Measurements from ENCODE around the gene ST7. TPM values are rescaled to one million over a fixed set of nuclear protein-coding genes. Genes with fewer than 3 reads are reported as not detected.

ST7 gene
- total RNA-seq, 4 donors from 2014 or later, result 13.5 to 24.9 (median 18.6) TPM

- Histone ChIP-seq H3K27me3 (no peaks in the 10 kb centered on the region), H3K36me3 (peaks cover 0 to 28% (median 0%) of the 10 kb centered on the region in 3 donors), H3K9me3 (no peaks in the 10 kb centered on the region), H3K4me3 (no peak overlapping the region), H3K27ac (no peak overlapping the region), H3K4me1 (no peaks in the 10 kb centered on the region)
- TF ChIP-seq EP300 (IDR thresholded peaks at IDR 0.05) (no peak), POLR2A (IDR thresholded peaks at IDR 0.05) (no peak)
- WGBS, 2 donors, result 97 to 100% methylated on average over 1 of the region's 1 CpG
- DNase-seq (ENCODE audit: low spot score in 2 of 2), result no peak
Observed at GRCh38 chr7:117135553-117135891, 182.2 kb downstream of the ST7 start.

GRCh38 chr7:117137868-117138267 lies 184.6 kb downstream of the ST7 start:
- H3K4me3 ChIP-seq, result no peak overlapping the region
- WGBS, 2 donors, result 85 to 93% methylated on average over 3 of the region's 3 CpGs

GRCh38 chr7:117138495-117138894 lies 185.2 kb downstream of the ST7 start:
- DNase-seq (ENCODE audit: low spot score in 2 of 2), result no peak
- TF ChIP-seq EP300 (IDR thresholded peaks at IDR 0.05), result no peak
- TF ChIP-seq POLR2A (IDR thresholded peaks at IDR 0.05), result no peak
- no peak for TF ChIP-seq CTCF (IDR thresholded peaks at IDR 0.05)
- Histone ChIP-seq H3K27ac (no peak overlapping the region), H3K36me3 (peaks cover 0 to 28% (median 0%) of the 10 kb centered on the region in 3 donors), H3K4me1 (no peaks in the 10 kb centered on the region), H3K27me3 (no peaks in the 10 kb centered on the region), H3K4me3 (no peak overlapping the region), H3K9me3 (no peaks in the 10 kb centered on the region)
- WGBS, 2 donors, result 87 to 92% methylated on average over 3 of the region's 3 CpGs

More at GRCh38 chr7:117137868-117138267, 184.6 kb downstream of the ST7 start:
- no peak for DNase-seq (ENCODE audit: low spot score in 2 of 2)
- Histone ChIP-seq H3K4me1 (no peaks in the 10 kb centered on the region), H3K36me3 (peaks cover 0 to 28% (median 0%) of the 10 kb centered on the region in 3 donors), H3K27ac (no peak overlapping the region), H3K27me3 (no peaks in the 10 kb centered on the region), H3K9me3 (no peaks in the 10 kb centered on the region)
- no peak for TF ChIP-seq EP300 (IDR thresholded peaks at IDR 0.05)
- no peak for TF ChIP-seq CTCF (IDR thresholded peaks at IDR 0.05)
- TF ChIP-seq POLR2A (IDR thresholded peaks at IDR 0.05), result no peak

- no peak for DNase-seq (ENCODE audit: low spot score in 2 of 2)
- Histone ChIP-seq H3K9me3 (no peaks in the 10 kb centered on the region), H3K4me1 (no peaks in the 10 kb centered on the region), H3K36me3 (peaks cover 0 to 27% (median 0%) of the 10 kb centered on the region in 3 donors), H3K4me3 (no peak overlapping the region), H3K27me3 (no peaks in the 10 kb centered on the region), H3K27ac (no peak overlapping the region)
- WGBS, 2 donors, result 62 to 76% methylated on average over 1 of the region's 1 CpG
- TF ChIP-seq EP300 (IDR thresholded peaks at IDR 0.05) (no peak), CTCF (IDR thresholded peaks at IDR 0.05) (no peak), POLR2A (IDR thresholded peaks at IDR 0.05) (no peak)
Observed at GRCh38 chr7:117138981-117139380, 185.7 kb downstream of the ST7 start.

GRCh38 chr7:117139397-117139984 lies 186.2 kb downstream of the ST7 start:
- DNase-seq (ENCODE audit: low spot score in 2 of 2), result no peak
- Histone ChIP-seq H3K4me3 (no peak overlapping the region), H3K27ac (no peak overlapping the region), H3K36me3 (peaks cover 0 to 23% (median 0%) of the 10 kb centered on the region in 3 donors), H3K27me3 (no peaks in the 10 kb centered on the region), H3K9me3 (no peaks in the 10 kb centered on the region), H3K4me1 (no peaks in the 10 kb centered on the region)
- WGBS, 2 donors, result 72 to 83% methylated on average over 3 of the region's 3 CpGs
- TF ChIP-seq POLR2A (IDR thresholded peaks at IDR 0.05), result no peak
- TF ChIP-seq EP300 (IDR thresholded peaks at IDR 0.05), result no peak
- TF ChIP-seq CTCF (IDR thresholded peaks at IDR 0.05), result no peak

All from tibial nerve (tissue), 4 donors.